Esophagus muscularis mucosa (tissue), 4 donors: ENCODE measurements around the gene ALDH5A1.

Source experiments
- CTCF ChIP-seq, 3 experiments: fragments of 200-600 bp in 2 of 3; fragments of 450-650 bp in 1 of 3; sonication (generic) in 2 of 3; IDR thresholded peaks; one replicate each; pipeline ENCODE4 v1.5.1; 2017 to 2019; ENCODE audit warnings: antibody characterized with exemption in 3 of 3, mild to moderate bottlenecking in 2 of 3, moderate library complexity in 1 of 3
- EP300 ChIP-seq: sonication (generic); formaldehyde crosslinking; IDR thresholded peaks from one replicate; pipeline ENCODE4 v1.6.1; 2017; ENCODE audit warnings: antibody characterized with exemption
- POLR2A ChIP-seq: fragments of 450-650 bp; IDR thresholded peaks from one replicate; pipeline ENCODE4 v1.6.1; 2017; ENCODE audit warnings: antibody characterized with exemption, moderate library complexity, mild to moderate bottlenecking, low read depth

- TF ChIP-seq CTCF (IDR thresholded peaks at IDR 0.05) (no peak), POLR2A (no peak), EP300 (no peak)
Observed at GRCh38 chr6:24517659-24518543, 23.1 kb downstream of the ALDH5A1 start.
